ENCODE measurements around the gene SIK2. TPM values are rescaled to one million over a fixed set of nuclear protein-coding genes. Genes with fewer than 3 reads are reported as not detected.

Gene SIK2
- total RNA-seq, 1 experiment from 2014 or later, result 13.0 TPM

- H3K9me2 ChIP-seq (ENCODE audit: insufficient read depth), result no peaks in the 10 kb centered on the region
- CTCF ChIA-PET, result no interaction called here
- DNase-seq (ENCODE audit: low read depth, low spot score) (no peak), ATAC-seq (no peak)
- TF ChIP-seq CTCF (IDR thresholded peaks at IDR 0.05 in 2 of 3, conservative IDR thresholded peaks at IDR 0.05 in 1 of 3; ENCODE audit: borderline replicate concordance in 1 of 3, insufficient read depth in 1 of 3, low read depth in 2 of 3, low read length in 2 of 3) (no peak), EZH2 (IDR thresholded peaks at IDR 0.05) (no peak), ATF3 (IDR thresholded peaks at IDR 0.05) (no peak), POLR2A (IDR thresholded peaks at IDR 0.05; ENCODE audit: borderline replicate concordance, extremely low read depth, insufficient read depth, insufficient read length) (no peak), CEBPB (IDR thresholded peaks at IDR 0.05; ENCODE audit: low read depth) (no peak), SIN3A (IDR thresholded peaks at IDR 0.05; ENCODE audit: low read depth) (no peak), ZNF274 (IDR thresholded peaks at IDR 0.05; ENCODE audit: low read depth, low read length) (no peak), RAD21 (IDR thresholded peaks at IDR 0.05; ENCODE audit: low read depth) (no peak), CBX3 (IDR thresholded peaks at IDR 0.05; ENCODE audit: low read depth) (no peak), MAX (IDR thresholded peaks at IDR 0.05) (no peak), ZBTB33 (IDR thresholded peaks at IDR 0.05; ENCODE audit: extremely low read depth, insufficient replicate concordance, low read length) (no peak), ELF1 (IDR thresholded peaks at IDR 0.05; ENCODE audit: borderline replicate concordance, low read depth) (no peak), TCF7L2 (IDR thresholded peaks at IDR 0.05; ENCODE audit: borderline replicate concordance, extremely low read depth, insufficient read depth, insufficient read length) (no peak), JUND (IDR thresholded peaks at IDR 0.05) (no peak), FOSL1 (IDR thresholded peaks at IDR 0.05; ENCODE audit: low read depth) (no peak), EGR1 (IDR thresholded peaks at IDR 0.05; ENCODE audit: low read depth) (no peak), EZH2phosphoT487 (IDR thresholded peaks at IDR 0.05; ENCODE audit: borderline replicate concordance) (no peak), SP1 (IDR thresholded peaks at IDR 0.05; ENCODE audit: low read depth) (no peak), YY1 (IDR thresholded peaks at IDR 0.05; ENCODE audit: extremely low read depth, insufficient replicate concordance, low read depth, low read length) (no peak)
- no peak overlapping the region for H3K4me3 ChIP-seq (replicated peaks in 1 of 2; ENCODE audit: low read depth in 1 of 2, low read length in 2 of 2)
- POLR2A ChIA-PET, result no interaction called here
- H3K4me1 ChIP-seq (ENCODE audit: control insufficient read depth in 1 of 2, insufficient read depth in 2 of 2, low read length in 2 of 2), result no peaks in the 10 kb centered on the region
- BruUV-seq (replicated peaks), result no TSS peak
- H3K9me3 ChIP-seq (ENCODE audit: control insufficient read depth in 1 of 2, insufficient read depth in 1 of 2, low read depth in 1 of 2, low read length in 2 of 2), result no peaks in the 10 kb centered on the region
- intact Hi-C loops (cut with micrococcal nuclease), result no loop called here
- H3K36me3 ChIP-seq (ENCODE audit: control insufficient read depth in 1 of 2, insufficient read depth in 2 of 2, low read length in 2 of 2), result no peaks in the 10 kb centered on the region
- no peaks in the 10 kb centered on the region for H4K20me1 ChIP-seq (ENCODE audit: insufficient read depth)
- no peaks in the 10 kb centered on the region for H3K79me2 ChIP-seq (ENCODE audit: insufficient read depth, low read length)
- no peak overlapping the region for H3K9ac ChIP-seq (ENCODE audit: low read length)
- RAD21 ChIA-PET (ENCODE audit: low non-redundant PET in 1 of 2, low total read pairs in 2 of 2, uncharacterized antibody in 2 of 2, unreplicated experiment in 2 of 2), result no interaction called here
- no peak overlapping the region for H3K27ac ChIP-seq (ENCODE audit: low read depth, low read length)
- no peaks in the 10 kb centered on the region for H3K27me3 ChIP-seq (ENCODE audit: insufficient read depth, low read length)
- H2AFZ ChIP-seq (ENCODE audit: low read depth, low read length, poor library complexity, severe bottlenecking), result no peak overlapping the region
- H3K4me2 ChIP-seq (ENCODE audit: low read length), result no peak overlapping the region
Observed at GRCh38 chr11:111570796-111571195, 31.5 kb upstream of the SIK2 start.

All from HCT116 (cell line).